ENCODE data around the gene SPANXD.

- TF ChIP-seq JUND (IDR thresholded peaks at IDR 0.05; ENCODE audit: borderline replicate concordance, low read depth, low read length) (no peak), JUND (tag; IDR thresholded peaks at IDR 0.05; ENCODE audit: borderline replicate concordance, low read depth, low read length) (no peak), ESRRA (IDR thresholded peaks at IDR 0.05; ENCODE audit: borderline replicate concordance, low read depth) (no peak), CTCF (IDR thresholded peaks at IDR 0.05 in 2 of 3, conservative IDR thresholded peaks at IDR 0.05 in 1 of 3; ENCODE audit: insufficient read depth in 2 of 3, low read depth in 1 of 3, low read length in 3 of 3) (no peak), NFYB (IDR thresholded peaks at IDR 0.05; ENCODE audit: extremely low read depth, insufficient read length) (no peak), BDP1 (IDR thresholded peaks at IDR 0.05; ENCODE audit: insufficient read depth, insufficient read length) (no peak), THRA (IDR thresholded peaks at IDR 0.05) (no peak)
Observed at GRCh38 chrX:141724186-141724585, 25.6 kb upstream of the SPANXD start.
